Measurements from ENCODE around the gene CNTRL.
"Not testable (repeated sequence)": the region's sequence is repeated elsewhere in the genome, so short reads cannot be mapped to it uniquely, and the experiment has no call there.

- TF ChIP-seq, protein P1, sequence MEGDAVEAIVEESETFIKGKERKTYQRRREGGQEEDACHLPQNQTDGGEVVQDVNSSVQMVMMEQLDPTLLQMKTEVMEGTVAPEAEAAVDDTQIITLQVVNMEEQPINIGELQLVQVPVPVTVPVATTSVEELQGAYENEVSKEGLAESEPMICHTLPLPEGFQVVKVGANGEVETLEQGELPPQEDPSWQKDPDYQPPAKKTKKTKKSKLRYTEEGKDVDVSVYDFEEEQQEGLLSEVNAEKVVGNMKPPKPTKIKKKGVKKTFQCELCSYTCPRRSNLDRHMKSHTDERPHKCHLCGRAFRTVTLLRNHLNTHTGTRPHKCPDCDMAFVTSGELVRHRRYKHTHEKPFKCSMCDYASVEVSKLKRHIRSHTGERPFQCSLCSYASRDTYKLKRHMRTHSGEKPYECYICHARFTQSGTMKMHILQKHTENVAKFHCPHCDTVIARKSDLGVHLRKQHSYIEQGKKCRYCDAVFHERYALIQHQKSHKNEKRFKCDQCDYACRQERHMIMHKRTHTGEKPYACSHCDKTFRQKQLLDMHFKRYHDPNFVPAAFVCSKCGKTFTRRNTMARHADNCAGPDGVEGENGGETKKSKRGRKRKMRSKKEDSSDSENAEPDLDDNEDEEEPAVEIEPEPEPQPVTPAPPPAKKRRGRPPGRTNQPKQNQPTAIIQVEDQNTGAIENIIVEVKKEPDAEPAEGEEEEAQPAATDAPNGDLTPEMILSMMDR (IDR thresholded peaks at IDR 0.05; ENCODE audit: low read length), result not testable (repeated sequence)
- not testable (repeated sequence) for TF ChIP-seq EZH2 (IDR thresholded peaks at IDR 0.05; ENCODE audit: borderline replicate concordance, low read length)
Measured at GRCh38 chr9:121129384-121129783, 54.6 kb downstream of the CNTRL start.

Data from OCI-LY1 (cell line).